Progenitor cell of endocrine pancreas (in vitro differentiated cells): Measurements from ENCODE around the gene ZNF32. TPM values are rescaled to one million over a fixed set of nuclear protein-coding genes. Genes with fewer than 3 reads are reported as not detected.

Experiments
- DNase-seq: peaks from one replicate; pipeline ENCODE4 v3.0.0; 2021; ENCODE audit warnings: low spot score; ENCODE audit not compliant: unreplicated experiment
- H3K27ac Mint-ChIP-seq: 2 replicates; pipeline ENCODE4 v1.8.0; 2021; ENCODE audit warnings: mild to moderate bottlenecking, moderate library complexity, mixed read lengths
- H3K27me3 Mint-ChIP-seq: 2 replicates; pipeline ENCODE4 v1.8.0; 2021; ENCODE audit warnings: mixed read lengths
- H3K36me3 Mint-ChIP-seq: 2 replicates; pipeline ENCODE4 v1.8.0; 2022; ENCODE audit warnings: mixed read lengths; ENCODE audit not compliant: insufficient read depth
- H3K4me1 Mint-ChIP-seq: 2 replicates; pipeline ENCODE4 v1.8.0; 2021; ENCODE audit warnings: low read depth, mixed read lengths
- H3K4me3 Mint-ChIP-seq: 2 replicates; pipeline ENCODE4 v1.8.0; 2021; ENCODE audit warnings: low read depth, mild to moderate bottlenecking, moderate library complexity, mixed read lengths
- H3K9me3 Mint-ChIP-seq: 2 replicates; pipeline ENCODE4 v1.8.0; 2021; ENCODE audit warnings: low read depth, mixed read lengths
- long read RNA-seq: library from polyadenylated mRNA; unstranded; transcript quantifications from one replicate; pipeline ENCODE4 v2.0.0, GENCODE V29; 2020
- total RNA-seq: library from RNA; stranded (reverse); gene quantifications from 2 replicates; pipeline ENCODE4 v1.2.1, GENCODE V29; 2021
- TF ChIP-seq, protein P1 (sequence below): fragments of 200-600 bp; sonication (generic); IDR thresholded peaks from one replicate; pipeline ENCODE4 v1.5.0; 2021; ENCODE audit warnings: antibody characterized with exemption, mild to moderate bottlenecking; ENCODE audit not compliant: unreplicated experiment

ZNF32 gene, protein sequence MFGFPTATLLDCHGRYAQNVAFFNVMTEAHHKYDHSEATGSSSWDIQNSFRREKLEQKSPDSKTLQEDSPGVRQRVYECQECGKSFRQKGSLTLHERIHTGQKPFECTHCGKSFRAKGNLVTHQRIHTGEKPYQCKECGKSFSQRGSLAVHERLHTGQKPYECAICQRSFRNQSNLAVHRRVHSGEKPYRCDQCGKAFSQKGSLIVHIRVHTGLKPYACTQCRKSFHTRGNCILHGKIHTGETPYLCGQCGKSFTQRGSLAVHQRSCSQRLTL
- total RNA-seq, result 52.0 and 57.6 TPM in 2 replicates
- long read RNA-seq, transcript ZNF32-201 (3 exons, 1,137 nt), result major isoform, 36 of 53 reads
- long read RNA-seq, partial matches to known transcripts, result 6 of 53 reads
- long read RNA-seq, other reads (novel, unspliced or antisense), result 11 of 53 reads

DNA sequence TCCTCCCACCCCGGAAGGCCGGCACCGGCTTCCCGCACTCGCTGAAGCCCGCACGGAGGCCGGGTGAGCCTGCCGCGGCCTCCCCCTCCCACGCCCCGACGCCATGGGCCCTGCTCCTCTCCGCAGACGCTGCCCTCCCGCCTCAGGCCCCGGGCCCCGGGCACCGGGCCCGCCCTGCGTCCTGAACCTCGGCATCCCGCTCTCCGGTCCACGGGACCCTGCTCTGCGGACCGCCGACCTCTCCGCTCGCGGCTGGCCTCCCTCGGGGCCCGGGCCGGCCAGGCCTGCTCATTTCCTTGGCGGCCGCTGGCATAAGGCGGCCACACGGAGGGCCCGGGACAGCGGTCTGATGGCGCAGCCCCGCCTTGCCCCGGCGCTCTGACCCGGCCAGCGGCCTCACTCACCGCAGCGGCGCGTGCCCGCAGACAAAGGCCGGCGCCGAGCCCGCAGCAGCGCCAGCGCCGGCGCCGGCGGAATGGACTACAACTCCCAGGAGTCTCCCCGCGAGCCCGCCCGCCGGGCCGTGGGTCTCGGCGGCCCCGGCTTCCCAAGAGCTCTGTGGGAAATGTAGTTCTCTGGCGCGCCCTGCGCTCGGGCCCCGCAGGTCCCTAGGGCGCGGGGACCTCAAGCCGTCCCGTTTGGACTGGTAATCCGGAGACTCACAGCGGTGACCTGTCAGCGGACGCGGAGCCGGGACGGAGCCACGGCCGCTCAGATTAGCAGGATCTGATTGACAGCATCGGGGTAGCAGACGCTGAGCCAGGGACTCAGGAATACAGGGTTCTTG is at the start of gene ZNF32:
ZNF32 (minus strand) TSS at position 484 of the 787 bp plus-strand sequence. CDS start 2,748 bp downstream, outside the sequence.
- peaks cover 14% of the 10 kb centered on the region for H3K27me3 Mint-ChIP-seq
- H3K36me3 Mint-ChIP-seq, result peaks cover 40% of the 10 kb centered on the region
- DNase-seq, result peak; percentile 76
- peak within 1 kb of the TSS; percentile 97 for H3K27ac Mint-ChIP-seq
- peaks cover 4% of the 10 kb centered on the region for H3K4me1 Mint-ChIP-seq
- H3K9me3 Mint-ChIP-seq, result peaks cover 26% of the 10 kb centered on the region
- TF ChIP-seq, protein P1, sequence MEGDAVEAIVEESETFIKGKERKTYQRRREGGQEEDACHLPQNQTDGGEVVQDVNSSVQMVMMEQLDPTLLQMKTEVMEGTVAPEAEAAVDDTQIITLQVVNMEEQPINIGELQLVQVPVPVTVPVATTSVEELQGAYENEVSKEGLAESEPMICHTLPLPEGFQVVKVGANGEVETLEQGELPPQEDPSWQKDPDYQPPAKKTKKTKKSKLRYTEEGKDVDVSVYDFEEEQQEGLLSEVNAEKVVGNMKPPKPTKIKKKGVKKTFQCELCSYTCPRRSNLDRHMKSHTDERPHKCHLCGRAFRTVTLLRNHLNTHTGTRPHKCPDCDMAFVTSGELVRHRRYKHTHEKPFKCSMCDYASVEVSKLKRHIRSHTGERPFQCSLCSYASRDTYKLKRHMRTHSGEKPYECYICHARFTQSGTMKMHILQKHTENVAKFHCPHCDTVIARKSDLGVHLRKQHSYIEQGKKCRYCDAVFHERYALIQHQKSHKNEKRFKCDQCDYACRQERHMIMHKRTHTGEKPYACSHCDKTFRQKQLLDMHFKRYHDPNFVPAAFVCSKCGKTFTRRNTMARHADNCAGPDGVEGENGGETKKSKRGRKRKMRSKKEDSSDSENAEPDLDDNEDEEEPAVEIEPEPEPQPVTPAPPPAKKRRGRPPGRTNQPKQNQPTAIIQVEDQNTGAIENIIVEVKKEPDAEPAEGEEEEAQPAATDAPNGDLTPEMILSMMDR, result no peak
- peak within 1 kb of the TSS; percentile 92 for H3K4me3 Mint-ChIP-seq

DNA sequence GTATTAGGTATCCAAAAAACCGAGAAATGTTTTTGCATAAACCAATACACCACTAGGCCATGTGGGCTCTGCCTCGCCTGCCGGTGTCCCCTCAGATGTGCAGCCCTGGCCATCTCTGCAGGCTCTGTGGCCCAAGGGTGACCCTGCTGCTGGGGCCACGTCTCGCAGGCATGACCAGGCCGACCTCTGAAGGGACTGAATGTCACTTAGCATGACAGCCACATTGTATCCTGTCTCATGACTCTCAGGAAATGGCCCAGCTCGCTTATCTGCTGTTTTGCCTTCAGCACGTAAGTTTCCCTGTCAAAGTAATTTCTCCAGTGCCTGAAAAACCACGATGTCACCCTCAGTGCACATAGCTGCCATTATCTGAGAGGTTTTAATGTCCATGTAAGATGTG is 49.5 kb upstream of the ZNF32 start:
- Mint-ChIP-seq H3K4me3 (no peak overlapping the region), H3K9me3 (no peaks in the 10 kb centered on the region)

DNA sequence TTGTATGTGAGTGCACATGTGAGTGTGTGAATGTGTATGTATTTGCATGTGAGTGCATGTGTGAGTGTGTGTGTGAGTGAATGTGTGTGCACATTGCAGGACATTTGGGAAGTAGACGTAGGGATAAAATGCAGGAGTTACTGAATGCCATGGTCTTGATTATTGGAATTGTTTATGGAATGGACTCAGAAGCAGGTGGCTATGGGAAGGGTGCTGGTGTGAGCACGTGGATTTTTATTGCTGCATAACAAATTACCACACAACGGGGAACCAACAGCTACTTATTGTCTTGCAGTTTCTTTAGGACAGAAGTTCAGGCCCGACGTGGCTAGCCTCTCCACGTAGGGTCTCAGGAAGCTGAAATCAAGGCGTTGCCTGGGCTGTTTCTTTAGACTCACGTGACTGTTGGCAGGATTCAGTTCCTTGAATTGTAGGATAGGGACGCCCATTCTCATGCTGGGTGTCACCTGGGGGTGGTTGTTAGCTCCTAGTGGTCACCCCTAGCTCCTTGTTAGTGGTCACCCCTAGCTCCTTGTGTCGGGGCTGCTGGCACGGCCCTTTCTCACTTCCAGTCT is 48.3 kb upstream of the ZNF32 start:
- TF ChIP-seq, protein P1, result no peak
- no peaks in the 10 kb centered on the region for H3K36me3 Mint-ChIP-seq
- H3K9me3 Mint-ChIP-seq, result no peaks in the 10 kb centered on the region

More for the DNA sequence above, 49.5 kb upstream of the ZNF32 start:
- H3K27me3 Mint-ChIP-seq, result peaks cover 21% of the 10 kb centered on the region
- TF ChIP-seq, protein P1, result no peak
- no peaks in the 10 kb centered on the region for H3K4me1 Mint-ChIP-seq
- no peak overlapping the region for H3K27ac Mint-ChIP-seq
- DNase-seq, result no peak
- H3K36me3 Mint-ChIP-seq, result no peaks in the 10 kb centered on the region

DNA sequence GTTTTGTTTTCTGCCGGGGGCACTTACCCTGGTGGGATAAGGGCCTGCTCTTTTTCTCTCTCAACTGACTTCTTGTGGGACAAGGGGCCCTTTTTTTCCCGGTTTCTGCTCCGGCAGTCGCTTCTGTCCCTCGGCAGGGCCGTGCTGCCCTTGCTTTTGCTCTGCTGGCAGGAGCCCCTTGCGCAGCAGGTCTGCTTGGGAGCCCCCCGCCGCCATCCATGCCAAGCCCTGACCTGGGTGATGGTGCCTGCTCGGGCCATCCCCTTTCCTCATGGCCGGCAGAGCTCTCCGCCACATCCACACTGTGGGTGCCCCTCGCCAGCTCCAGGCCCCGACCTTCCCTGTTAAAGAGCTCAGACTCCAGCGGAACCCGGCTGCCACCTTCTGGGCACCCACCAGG is 47.0 kb upstream of the ZNF32 start:
- DNase-seq, result no peak
- TF ChIP-seq, protein P1, result no peak

More for the DNA sequence above, 48.3 kb upstream of the ZNF32 start:
- no peak overlapping the region for H3K27ac Mint-ChIP-seq
- H3K27me3 Mint-ChIP-seq, result peaks cover 33% of the 10 kb centered on the region
- no peak overlapping the region for H3K4me3 Mint-ChIP-seq
- no peaks in the 10 kb centered on the region for H3K4me1 Mint-ChIP-seq
- no peak for DNase-seq

DNA sequence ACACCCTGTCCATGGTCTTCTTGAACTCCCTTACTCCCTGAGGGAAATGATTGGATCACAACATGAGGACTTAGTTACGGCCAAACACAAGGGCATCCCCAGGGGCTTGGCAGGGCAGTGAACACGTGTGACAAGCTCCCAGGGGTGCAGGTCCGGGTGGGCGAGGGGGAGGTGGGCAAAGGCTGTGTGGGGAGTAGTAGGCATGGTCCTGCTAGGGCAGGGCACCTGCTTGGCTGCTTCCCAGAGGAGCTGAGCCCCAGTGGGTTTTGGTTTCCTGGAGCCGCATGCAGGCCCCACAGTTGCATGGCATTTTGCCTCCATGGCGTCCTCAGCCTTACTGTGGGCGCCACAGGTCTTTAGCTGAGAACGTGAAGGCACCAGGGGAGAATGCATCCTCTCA is 46.6 kb upstream of the ZNF32 start:
- Mint-ChIP-seq H3K4me1 (no peaks in the 10 kb centered on the region), H3K4me3 (no peak overlapping the region), H3K9me3 (no peaks in the 10 kb centered on the region)

More for the DNA sequence above, 47.0 kb upstream of the ZNF32 start:
- H3K9me3 Mint-ChIP-seq, result no peaks in the 10 kb centered on the region
- H3K4me1 Mint-ChIP-seq, result no peaks in the 10 kb centered on the region
- H3K36me3 Mint-ChIP-seq, result no peaks in the 10 kb centered on the region
- H3K4me3 Mint-ChIP-seq, result no peak overlapping the region
- peaks cover 46% of the 10 kb centered on the region for H3K27me3 Mint-ChIP-seq
- H3K27ac Mint-ChIP-seq, result no peak overlapping the region

More for the DNA sequence above, 46.6 kb upstream of the ZNF32 start:
- peaks cover 47% of the 10 kb centered on the region for H3K27me3 Mint-ChIP-seq
- DNase-seq, result no peak
- H3K27ac Mint-ChIP-seq, result no peak overlapping the region
- TF ChIP-seq, protein P1, result no peak
- H3K36me3 Mint-ChIP-seq, result no peaks in the 10 kb centered on the region
